PFSK-1 (cell line): ENCODE data around the gene BIK.

Experiments
- POLR2AphosphoS5 ChIP-seq: IDR thresholded peaks from 2 replicates; pipeline ENCODE4 v1.6.1; 2012; ENCODE audit warnings: low read depth, mild to moderate bottlenecking, control low read depth, low read length, moderate library complexity
- SIN3A ChIP-seq: IDR thresholded peaks from 2 replicates; pipeline ENCODE4 v1.6.1; 2012; ENCODE audit warnings: mild to moderate bottlenecking, low read length, moderate library complexity, borderline replicate concordance; ENCODE audit not compliant: insufficient read depth
- TAF1 ChIP-seq: IDR thresholded peaks from 2 replicates; pipeline ENCODE4 v1.6.1; 2012; ENCODE audit warnings: low read length, control low read depth, borderline replicate concordance; ENCODE audit not compliant: insufficient read depth
- TF ChIP-seq, protein P1 (sequence below), 2 experiments: IDR thresholded peaks; 2 replicates each; pipeline versions ENCODE4 v1.6.1 to v1.8.0; 2011 to 2012; ENCODE audit warnings: low read depth in 2 of 2, low read length in 2 of 2, control low read depth in 1 of 2, inconsistent platforms in 1 of 2, mild to moderate bottlenecking in 1 of 2, moderate library complexity in 1 of 2; ENCODE audit not compliant: insufficient read depth in 1 of 2

DNA sequence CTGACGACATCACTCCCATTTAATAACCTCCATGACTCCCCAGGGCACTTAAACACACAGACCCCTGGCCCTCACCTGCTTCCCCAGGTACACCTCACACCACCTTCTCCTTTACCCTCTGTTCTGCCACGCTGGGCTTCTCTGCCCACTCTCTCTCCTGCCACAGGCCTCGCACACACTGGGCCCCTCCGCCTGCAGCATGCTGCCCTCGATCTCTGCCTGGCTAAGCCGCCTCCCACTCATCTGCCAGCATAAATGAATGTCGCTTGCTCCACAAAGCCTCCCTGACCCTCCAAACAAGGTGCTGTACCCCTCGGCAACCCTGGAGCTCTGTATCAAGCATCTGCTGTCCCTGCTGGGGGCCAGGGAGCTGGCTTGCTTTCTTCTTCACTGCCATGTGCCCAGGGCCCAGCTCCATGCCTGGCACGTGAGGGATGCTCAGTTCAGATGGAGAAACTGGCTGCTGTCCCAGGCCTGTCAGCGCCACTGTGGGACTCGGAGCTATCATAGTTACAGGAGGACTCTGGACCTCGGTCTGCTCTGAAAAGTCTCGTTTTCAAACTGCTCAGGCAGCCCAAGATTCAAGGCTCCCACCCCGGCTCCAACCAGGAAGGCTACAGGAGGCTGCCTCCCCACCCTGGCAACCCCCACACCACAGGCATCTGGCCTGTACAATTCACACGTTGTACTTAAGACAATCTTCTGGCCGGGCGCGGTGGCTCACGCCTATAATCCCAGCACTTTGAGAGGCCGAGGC is 33.3 kb upstream of the BIK start:
- TF ChIP-seq TAF1 (no peak), POLR2AphosphoS5 (no peak), SIN3A (no peak)
- TF ChIP-seq, protein P1, sequence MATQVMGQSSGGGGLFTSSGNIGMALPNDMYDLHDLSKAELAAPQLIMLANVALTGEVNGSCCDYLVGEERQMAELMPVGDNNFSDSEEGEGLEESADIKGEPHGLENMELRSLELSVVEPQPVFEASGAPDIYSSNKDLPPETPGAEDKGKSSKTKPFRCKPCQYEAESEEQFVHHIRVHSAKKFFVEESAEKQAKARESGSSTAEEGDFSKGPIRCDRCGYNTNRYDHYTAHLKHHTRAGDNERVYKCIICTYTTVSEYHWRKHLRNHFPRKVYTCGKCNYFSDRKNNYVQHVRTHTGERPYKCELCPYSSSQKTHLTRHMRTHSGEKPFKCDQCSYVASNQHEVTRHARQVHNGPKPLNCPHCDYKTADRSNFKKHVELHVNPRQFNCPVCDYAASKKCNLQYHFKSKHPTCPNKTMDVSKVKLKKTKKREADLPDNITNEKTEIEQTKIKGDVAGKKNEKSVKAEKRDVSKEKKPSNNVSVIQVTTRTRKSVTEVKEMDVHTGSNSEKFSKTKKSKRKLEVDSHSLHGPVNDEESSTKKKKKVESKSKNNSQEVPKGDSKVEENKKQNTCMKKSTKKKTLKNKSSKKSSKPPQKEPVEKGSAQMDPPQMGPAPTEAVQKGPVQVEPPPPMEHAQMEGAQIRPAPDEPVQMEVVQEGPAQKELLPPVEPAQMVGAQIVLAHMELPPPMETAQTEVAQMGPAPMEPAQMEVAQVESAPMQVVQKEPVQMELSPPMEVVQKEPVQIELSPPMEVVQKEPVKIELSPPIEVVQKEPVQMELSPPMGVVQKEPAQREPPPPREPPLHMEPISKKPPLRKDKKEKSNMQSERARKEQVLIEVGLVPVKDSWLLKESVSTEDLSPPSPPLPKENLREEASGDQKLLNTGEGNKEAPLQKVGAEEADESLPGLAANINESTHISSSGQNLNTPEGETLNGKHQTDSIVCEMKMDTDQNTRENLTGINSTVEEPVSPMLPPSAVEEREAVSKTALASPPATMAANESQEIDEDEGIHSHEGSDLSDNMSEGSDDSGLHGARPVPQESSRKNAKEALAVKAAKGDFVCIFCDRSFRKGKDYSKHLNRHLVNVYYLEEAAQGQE (IDR thresholded peaks at IDR 0.05; ENCODE audit: insufficient read depth in 1 of 2, low read depth in 2 of 2, low read length in 2 of 2), result no peak
